ENCODE measurements around the gene MACROD2. TPM values are rescaled to one million over a fixed set of nuclear protein-coding genes. Genes with fewer than 3 reads are reported as not detected.

Gene MACROD2
- total and polyA plus RNA-seq, 4 donors = 13.0 to 67.1 (median 20.7) TPM

DNA sequence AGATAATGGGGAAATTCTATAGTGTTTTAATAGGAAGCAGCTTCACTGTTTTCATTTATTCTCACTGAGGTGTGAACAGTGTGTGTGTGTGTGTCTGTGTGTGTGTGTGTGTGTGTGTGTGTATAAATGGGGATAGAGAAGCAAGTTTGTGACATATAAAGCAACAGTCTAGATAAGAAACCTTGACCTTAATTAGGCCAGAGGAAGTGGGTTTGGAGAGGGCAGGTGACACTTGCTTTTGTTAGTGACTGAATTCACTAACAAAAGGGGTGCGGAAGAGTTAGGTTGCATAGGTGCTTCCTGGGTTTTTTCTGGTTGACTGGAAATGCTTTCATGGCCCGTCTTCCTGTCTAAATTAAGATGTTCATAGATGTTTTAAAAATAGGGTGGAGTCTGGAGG lies 857.8 kb downstream of the MACROD2 start:
- WGBS, 2 donors = 77 to 86% methylated on average over 2 of the region's 2 CpGs
- H3K9me3 ChIP-seq (ENCODE audit: control insufficient read depth in 4 of 4, insufficient read depth in 3 of 4, low read length in 3 of 4) = no peaks in the 10 kb centered on the region
- ATAC-seq (ENCODE audit: insufficient read depth, low FRiP score) = no peak
- TF ChIP-seq, protein P1, sequence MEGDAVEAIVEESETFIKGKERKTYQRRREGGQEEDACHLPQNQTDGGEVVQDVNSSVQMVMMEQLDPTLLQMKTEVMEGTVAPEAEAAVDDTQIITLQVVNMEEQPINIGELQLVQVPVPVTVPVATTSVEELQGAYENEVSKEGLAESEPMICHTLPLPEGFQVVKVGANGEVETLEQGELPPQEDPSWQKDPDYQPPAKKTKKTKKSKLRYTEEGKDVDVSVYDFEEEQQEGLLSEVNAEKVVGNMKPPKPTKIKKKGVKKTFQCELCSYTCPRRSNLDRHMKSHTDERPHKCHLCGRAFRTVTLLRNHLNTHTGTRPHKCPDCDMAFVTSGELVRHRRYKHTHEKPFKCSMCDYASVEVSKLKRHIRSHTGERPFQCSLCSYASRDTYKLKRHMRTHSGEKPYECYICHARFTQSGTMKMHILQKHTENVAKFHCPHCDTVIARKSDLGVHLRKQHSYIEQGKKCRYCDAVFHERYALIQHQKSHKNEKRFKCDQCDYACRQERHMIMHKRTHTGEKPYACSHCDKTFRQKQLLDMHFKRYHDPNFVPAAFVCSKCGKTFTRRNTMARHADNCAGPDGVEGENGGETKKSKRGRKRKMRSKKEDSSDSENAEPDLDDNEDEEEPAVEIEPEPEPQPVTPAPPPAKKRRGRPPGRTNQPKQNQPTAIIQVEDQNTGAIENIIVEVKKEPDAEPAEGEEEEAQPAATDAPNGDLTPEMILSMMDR (IDR thresholded peaks at IDR 0.05; ENCODE audit: control extremely low read depth, extremely low read depth) = no peak
- H3K4me1 ChIP-seq (ENCODE audit: control insufficient read depth in 5 of 5, insufficient read depth in 5 of 5, low read length in 5 of 5) = no peaks in the 10 kb centered on the region
- no peaks in the 10 kb centered on the region for H3K27me3 ChIP-seq (ENCODE audit: control insufficient read depth in 3 of 3, insufficient read depth in 3 of 3, low read length in 2 of 3)
- no peak overlapping the region for H3K27ac ChIP-seq (ENCODE audit: low read depth in 1 of 2, low read length in 1 of 2)
- no peak for DNase-seq
- H3K4me3 ChIP-seq = no peak overlapping the region
- H3K36me3 ChIP-seq (ENCODE audit: control insufficient read depth in 4 of 4, insufficient read depth in 4 of 4, low read length in 4 of 4) = no peaks in the 10 kb centered on the region
- H3K9ac ChIP-seq (ENCODE audit: insufficient read depth in 1 of 2, low read length in 2 of 2) = no peak overlapping the region

DNA sequence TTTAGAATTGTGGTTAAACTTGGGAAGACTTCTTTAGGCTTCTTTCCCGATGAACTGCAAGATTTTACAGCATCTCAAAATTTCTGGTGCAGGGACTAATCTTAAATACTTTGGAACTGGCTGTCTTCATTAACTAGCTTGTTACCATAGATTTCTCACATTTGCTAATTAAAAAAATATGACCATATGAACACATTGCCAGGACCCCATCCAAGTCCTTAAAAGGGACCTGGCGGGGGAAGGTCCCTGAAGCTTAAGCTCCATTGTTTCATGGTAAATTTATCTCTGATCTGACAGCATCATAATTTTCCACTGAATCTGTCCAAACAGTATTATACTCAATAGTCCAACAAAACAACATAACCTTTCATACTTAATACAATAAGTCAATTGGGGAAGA lies 859.9 kb downstream of the MACROD2 start:
- Histone ChIP-seq H3K4me3 (no peak overlapping the region), H3K36me3 (ENCODE audit: control insufficient read depth in 4 of 4, insufficient read depth in 4 of 4, low read length in 4 of 4) (no peaks in the 10 kb centered on the region), H3K27ac (ENCODE audit: low read depth in 1 of 2, low read length in 1 of 2) (no peak overlapping the region), H3K27me3 (ENCODE audit: control insufficient read depth in 3 of 3, insufficient read depth in 3 of 3, low read length in 2 of 3) (no peaks in the 10 kb centered on the region), H3K9me3 (ENCODE audit: control insufficient read depth in 4 of 4, insufficient read depth in 3 of 4, low read length in 3 of 4) (no peaks in the 10 kb centered on the region), H3K9ac (ENCODE audit: insufficient read depth in 1 of 2, low read length in 2 of 2) (no peak overlapping the region), H3K4me1 (ENCODE audit: control insufficient read depth in 5 of 5, insufficient read depth in 5 of 5, low read length in 5 of 5) (no peaks in the 10 kb centered on the region)
- 90 to 97% methylated on average over 2 of the region's 2 CpGs for WGBS, 2 donors
- ATAC-seq (ENCODE audit: insufficient read depth, low FRiP score) (no peak), DNase-seq (no peak)
- TF ChIP-seq, protein P1 (IDR thresholded peaks at IDR 0.05; ENCODE audit: control extremely low read depth, extremely low read depth) = no peak

DNA sequence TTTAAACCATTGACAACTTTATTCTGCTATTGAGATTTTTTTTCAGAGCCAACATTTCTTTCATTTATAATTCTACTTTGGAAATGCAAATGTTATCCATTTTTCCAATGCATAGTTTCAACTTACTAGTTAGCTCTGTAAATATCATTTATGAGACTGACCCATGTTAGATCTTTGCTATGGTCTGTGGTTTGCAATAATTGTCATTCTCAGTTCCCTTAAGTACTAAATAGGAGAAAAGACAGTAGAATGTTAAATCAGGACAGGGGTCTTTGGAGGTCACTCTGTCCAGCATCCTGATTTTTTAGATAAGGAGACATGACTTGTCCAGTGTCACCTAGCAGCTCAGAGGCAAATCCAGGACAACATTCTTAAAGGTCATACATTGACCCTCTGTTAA lies 864.3 kb downstream of the MACROD2 start:
- ATAC-seq (ENCODE audit: insufficient read depth, low FRiP score) (no peak), DNase-seq (no peak)
- H3K9me3 ChIP-seq (ENCODE audit: control insufficient read depth in 4 of 4, insufficient read depth in 3 of 4, low read length in 3 of 4) = no peaks in the 10 kb centered on the region
- H3K4me3 ChIP-seq = no peak overlapping the region
- peaks cover 0 to 1% (median 0%) of the 10 kb centered on the region in 5 donors for H3K4me1 ChIP-seq (ENCODE audit: control insufficient read depth in 5 of 5, insufficient read depth in 5 of 5, low read length in 5 of 5)
- no peaks in the 10 kb centered on the region for H3K27me3 ChIP-seq (ENCODE audit: control insufficient read depth in 3 of 3, insufficient read depth in 3 of 3, low read length in 2 of 3)
- no peak overlapping the region for H3K27ac ChIP-seq (ENCODE audit: low read depth in 1 of 2, low read length in 1 of 2)
- H3K9ac ChIP-seq (ENCODE audit: insufficient read depth in 1 of 2, low read length in 2 of 2) = no peak overlapping the region
- no peaks in the 10 kb centered on the region for H3K36me3 ChIP-seq (ENCODE audit: control insufficient read depth in 4 of 4, insufficient read depth in 4 of 4, low read length in 4 of 4)
- TF ChIP-seq, protein P1 (IDR thresholded peaks at IDR 0.05; ENCODE audit: control extremely low read depth, extremely low read depth) = no peak

DNA sequence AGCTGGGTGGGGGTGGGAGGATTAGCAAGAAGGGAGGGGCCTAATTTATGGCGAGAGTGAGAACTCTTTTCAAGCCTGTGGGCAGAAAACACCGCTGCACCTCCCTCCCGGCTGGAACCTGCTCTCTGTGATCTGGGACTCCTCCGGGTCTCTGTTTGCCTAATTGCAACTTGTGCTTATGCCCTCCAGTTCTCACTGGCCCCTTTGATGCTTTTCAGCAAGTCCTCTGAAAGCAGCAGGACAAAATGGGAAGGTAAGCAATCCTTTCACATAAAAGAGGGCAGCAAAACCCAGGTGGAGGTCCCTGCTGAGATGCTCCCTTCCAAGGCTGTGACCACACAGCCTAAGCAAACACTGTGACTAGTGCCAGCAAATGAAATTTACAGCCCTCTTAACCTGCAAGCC lies 865.1 kb downstream of the MACROD2 start:
- TF ChIP-seq, protein P1 (IDR thresholded peaks at IDR 0.05; ENCODE audit: control extremely low read depth, extremely low read depth) = no peak
- 16 to 17% methylated on average over 4 of the region's 4 CpGs for WGBS, 2 donors
- Histone ChIP-seq H3K36me3 (ENCODE audit: control insufficient read depth in 4 of 4, insufficient read depth in 4 of 4, low read length in 4 of 4) (no peaks in the 10 kb centered on the region), H3K4me3 (no peak overlapping the region), H3K27ac (ENCODE audit: low read depth in 1 of 2, low read length in 1 of 2) (no peak overlapping the region), H3K9ac (ENCODE audit: insufficient read depth in 1 of 2, low read length in 2 of 2) (no peak overlapping the region), H3K27me3 (ENCODE audit: control insufficient read depth in 3 of 3, insufficient read depth in 3 of 3, low read length in 2 of 3) (no peaks in the 10 kb centered on the region), H3K4me1 (ENCODE audit: control insufficient read depth in 5 of 5, insufficient read depth in 5 of 5, low read length in 5 of 5) (peaks cover 0 to 1% (median 0%) of the 10 kb centered on the region in 5 donors), H3K9me3 (ENCODE audit: control insufficient read depth in 4 of 4, insufficient read depth in 3 of 4, low read length in 3 of 4) (no peaks in the 10 kb centered on the region)
- ATAC-seq (ENCODE audit: insufficient read depth, low FRiP score) (no peak), DNase-seq (no peak)

Data from lung (tissue), 12 donors.